GM18505 (cell line): ENCODE data around the gene MEIS2.

Experiments
- ATAC-seq: cut with Tn5 transposase; IDR thresholded peaks from one replicate; pipeline ENCODE4 v1.9.1; 2021; ENCODE audit not compliant: unreplicated experiment
- POLR2A ChIP-seq: IDR thresholded peaks from 4 replicates; pipeline ENCODE4 v1.6.1; 2011; ENCODE audit warnings: borderline replicate concordance; ENCODE audit not compliant: insufficient read depth, insufficient read length; ENCODE audit errors: extremely low read depth

The MEIS2 gene

GRCh38 chr15:37086521-37086920 lies 13.8 kb downstream of the MEIS2 start:
- TF ChIP-seq POLR2A: no peak
- ATAC-seq: no peak

- ATAC-seq: no peak
Observed at GRCh38 chr15:37086120-37086519, 14.2 kb downstream of the MEIS2 start.

GRCh38 chr15:37084602-37085001 lies 15.7 kb downstream of the MEIS2 start:
- TF ChIP-seq POLR2A: no peak
- ATAC-seq: no peak

More at GRCh38 chr15:37086120-37086519, 14.2 kb downstream of the MEIS2 start:
- TF ChIP-seq POLR2A: no peak

GRCh38 chr15:37083610-37084009 lies 16.7 kb downstream of the MEIS2 start:
- TF ChIP-seq POLR2A: no peak
- ATAC-seq: no peak

GRCh38 chr15:37081983-37082382 lies 18.4 kb downstream of the MEIS2 start:
- no peak for TF ChIP-seq POLR2A
- no peak for ATAC-seq

- TF ChIP-seq POLR2A: no peak
- no peak for ATAC-seq
Observed at GRCh38 chr15:37080261-37080921, 20.0 kb downstream of the MEIS2 start.

DNA sequence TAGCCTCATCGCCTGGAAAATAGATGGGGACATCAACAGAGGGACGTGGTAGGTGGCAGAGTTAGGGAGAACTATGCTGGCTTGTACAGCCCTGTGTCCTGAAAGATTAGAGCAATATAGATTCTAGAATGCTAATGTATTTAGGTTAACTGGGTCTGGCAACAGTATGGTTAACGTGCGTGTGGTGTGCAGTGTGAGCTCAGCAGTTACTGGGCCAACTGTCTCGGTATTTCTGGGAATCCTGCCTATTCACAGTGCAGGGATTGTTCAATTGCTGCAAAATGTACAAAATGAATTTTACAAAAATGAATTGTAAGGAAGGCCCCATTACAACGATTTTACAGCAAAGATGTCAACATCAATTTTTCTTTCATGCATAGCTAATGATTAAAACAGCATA lies 20.6 kb downstream of the MEIS2 start:
- TF ChIP-seq POLR2A: no peak
- ATAC-seq: no peak

DNA sequence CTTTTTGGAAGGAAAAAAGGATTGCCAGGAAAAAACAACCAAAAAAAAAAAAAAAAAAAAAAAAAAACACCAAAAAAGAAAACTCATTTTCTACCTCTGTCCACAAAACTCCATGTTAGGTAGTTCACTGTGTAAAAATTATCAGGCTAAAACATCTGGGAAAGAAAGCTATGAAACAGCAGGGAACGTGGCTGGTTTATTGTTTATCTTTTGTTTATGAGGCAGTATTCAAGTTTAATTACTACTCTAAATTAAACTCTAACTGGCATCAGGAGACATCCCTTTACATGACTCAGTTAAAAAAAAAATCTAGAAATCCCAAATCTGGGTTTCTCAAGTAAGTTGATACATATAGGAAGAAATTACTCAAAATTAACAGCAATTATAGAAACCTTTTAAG lies 21.8 kb downstream of the MEIS2 start:
- ATAC-seq: no peak
- no peak for TF ChIP-seq POLR2A

- no peak for TF ChIP-seq POLR2A
- ATAC-seq: no peak
Observed at GRCh38 chr15:37077623-37078351, 22.6 kb downstream of the MEIS2 start.

DNA sequence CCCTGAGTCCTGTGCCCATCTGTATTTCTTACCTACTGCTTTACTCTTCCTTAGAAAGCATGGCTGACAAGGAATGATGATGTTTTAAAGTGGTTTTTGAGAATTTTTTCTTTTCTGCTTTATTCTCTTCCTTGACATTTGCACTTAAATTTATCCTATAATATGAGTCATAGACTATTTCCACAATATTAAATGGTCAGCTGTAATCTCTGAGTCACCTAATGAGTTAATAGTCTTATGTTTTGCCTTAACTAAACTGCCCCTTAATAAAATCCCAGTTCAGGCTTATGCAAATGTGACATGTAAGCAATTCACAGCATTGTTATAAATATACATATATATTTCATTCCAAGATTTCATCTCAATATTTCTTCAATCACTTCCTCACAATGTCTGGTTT lies 23.8 kb downstream of the MEIS2 start:
- no peak for ATAC-seq
- TF ChIP-seq POLR2A: no peak

DNA sequence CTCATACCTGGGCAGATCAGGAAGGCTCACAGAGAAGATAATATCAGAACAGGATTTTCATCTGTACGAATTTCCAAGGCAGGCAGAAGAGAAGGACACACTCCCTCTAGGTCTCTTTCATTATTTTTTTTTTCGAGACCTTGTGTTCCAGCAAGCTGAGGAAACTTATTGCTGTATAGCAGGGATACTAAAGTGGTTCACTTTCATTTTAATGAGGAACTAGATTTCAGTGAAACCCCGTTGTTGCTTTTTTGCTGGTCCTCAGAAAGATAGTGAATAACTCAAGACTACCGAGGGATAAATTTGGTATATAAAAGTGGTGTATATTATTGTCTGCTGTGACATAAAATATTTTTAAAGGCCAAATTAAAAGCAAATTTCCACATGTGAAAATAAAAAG lies 24.6 kb downstream of the MEIS2 start:
- ATAC-seq: no peak
- TF ChIP-seq POLR2A: no peak

GRCh38 chr15:37072181-37072580 lies 28.2 kb downstream of the MEIS2 start:
- TF ChIP-seq POLR2A: no peak
- ATAC-seq: no peak

GRCh38 chr15:37071134-37071533 lies 29.2 kb downstream of the MEIS2 start:
- ATAC-seq: no peak
- no peak for TF ChIP-seq POLR2A

DNA sequence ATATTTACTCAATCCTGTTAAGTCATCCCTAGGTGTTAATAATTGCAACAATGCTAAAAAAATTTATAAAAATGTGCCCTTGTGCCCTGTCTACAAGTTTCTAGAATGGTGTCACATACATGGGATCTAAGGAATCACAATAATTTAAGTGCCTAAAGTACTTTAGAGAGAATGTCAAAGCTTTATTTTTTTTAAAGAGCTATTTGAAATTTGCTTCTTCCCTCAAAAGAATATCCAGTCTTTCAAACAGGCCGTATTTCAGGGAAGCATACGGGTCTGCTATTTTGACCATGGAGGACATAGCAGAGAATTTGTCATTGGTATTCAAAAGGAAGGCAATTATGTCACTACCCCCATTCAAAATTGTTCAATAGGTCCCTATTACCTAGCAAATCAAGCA lies 29.7 kb downstream of the MEIS2 start:
- TF ChIP-seq POLR2A: no peak
- ATAC-seq: no peak
